GM10248 (cell line): ENCODE measurements around the gene FNIP1.
"Not testable (repeated sequence)": the region's sequence is repeated elsewhere in the genome, so short reads cannot be mapped to it uniquely, and the experiment has no call there.

Source experiments
- CTCF ChIA-PET: fragments of 300-600 bp; sonication (Branson Sonifier 250); formaldehyde crosslinking; extraction: SDS; loops from one replicate; lab custom pipeline; 2021; ENCODE audit warnings: antibody characterized with exemption; lab: Yijun Ruan, JAX
- POLR2A ChIA-PET: fragments of 350-650 bp; sonication (Branson Sonifier 250); formaldehyde crosslinking; extraction: SDS; loops from one replicate; lab custom pipeline; 2020; ENCODE audit warnings: antibody characterized with exemption; lab: Yijun Ruan, JAX
- DNase-seq: peaks from one replicate; pipeline ENCODE4 v3.0.0; 2012; ENCODE audit errors: extremely low spot score
- CTCF ChIP-seq: IDR thresholded peaks from 2 replicates; pipeline ENCODE4 v1.5.1; 2012; ENCODE audit warnings: mild to moderate bottlenecking, low read depth; ENCODE audit errors: extremely low read depth, missing control alignments, control extremely low read depth

The FNIP1 gene

GRCh38 chr5:131685516-131686171 lies 111.2 kb downstream of the FNIP1 start:
- ChIA-PET POLR2A (no interaction called here), CTCF (interaction anchor here (1.0 to 1.3 kb wide), 3 partner anchors 10 to 26 kb away, joined by 3 to 4 read pairs (median 4); no protein-coding TSS in a partner anchor)
- no peak for DNase-seq
- no peak for TF ChIP-seq CTCF

- ChIA-PET POLR2A (no interaction called here), CTCF (no interaction called here)
- DNase-seq = no peak
- no peak for TF ChIP-seq CTCF
Observed at GRCh38 chr5:131684595-131684994, 112.2 kb downstream of the FNIP1 start.

GRCh38 chr5:131684051-131684450 lies 112.8 kb downstream of the FNIP1 start:
- DNase-seq = no peak
- no peak for TF ChIP-seq CTCF
- POLR2A ChIA-PET = no interaction called here
- CTCF ChIA-PET = no interaction called here

DNA sequence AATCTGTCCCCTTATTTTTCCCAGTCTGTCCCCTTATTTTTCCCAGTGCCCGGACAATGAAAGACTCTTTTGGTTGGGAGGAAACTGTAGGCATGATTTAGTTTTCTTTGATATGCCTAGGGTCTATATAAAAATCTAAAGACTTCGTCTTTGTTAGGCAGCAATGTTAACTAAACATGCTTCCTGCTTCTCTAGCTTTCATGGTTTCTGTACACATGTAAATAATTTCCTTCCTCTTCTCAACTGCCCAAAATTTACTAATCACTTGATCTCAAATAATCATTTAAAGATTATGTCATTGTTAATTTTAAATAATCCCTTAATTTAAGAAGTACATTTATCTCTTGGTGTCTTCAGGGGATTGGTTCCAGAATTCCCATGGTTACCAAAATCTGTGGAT lies 114.0 kb downstream of the FNIP1 start:
- no peak for DNase-seq
- no peak for TF ChIP-seq CTCF
- ChIA-PET CTCF (no interaction called here), POLR2A (no interaction called here)

DNA sequence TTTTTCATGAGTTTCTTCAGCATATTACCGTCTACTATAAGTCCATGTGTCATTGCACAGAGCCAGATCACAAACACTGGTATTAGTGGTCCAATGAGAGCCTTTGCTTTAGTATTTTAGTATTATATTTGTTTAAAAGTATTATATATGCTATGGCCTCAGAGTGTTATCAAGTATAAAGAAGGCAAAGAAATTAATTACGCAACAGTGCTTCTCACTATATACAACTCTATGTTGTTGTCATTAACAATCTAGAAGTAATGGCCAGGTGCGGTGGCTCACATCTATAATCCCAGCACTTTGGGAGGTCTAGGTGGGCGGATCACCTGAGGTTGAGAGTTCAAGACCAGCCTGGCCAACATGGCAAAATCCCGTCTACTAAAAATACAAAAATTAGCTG lies 114.6 kb downstream of the FNIP1 start:
- DNase-seq = no peak
- POLR2A ChIA-PET = no interaction called here
- CTCF ChIA-PET = no interaction called here
- no peak for TF ChIP-seq CTCF

DNA sequence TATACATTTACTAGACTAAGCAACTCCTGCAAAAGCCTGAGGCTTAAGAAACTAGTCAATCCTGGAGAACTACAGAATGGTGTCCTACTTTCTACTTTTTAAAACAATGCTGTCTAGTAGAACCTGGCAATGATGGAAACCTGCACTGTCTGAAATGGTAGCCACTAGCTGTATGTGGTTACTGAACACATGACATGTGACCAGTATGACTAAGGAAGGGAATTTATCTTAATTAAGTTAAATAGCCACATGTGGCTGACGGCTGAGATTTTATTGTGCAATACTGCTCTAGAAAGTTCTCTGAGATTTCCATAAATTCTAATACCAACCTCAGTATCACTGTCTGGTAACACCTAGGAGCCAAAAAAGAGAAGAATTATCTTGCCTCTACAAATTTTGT lies 116.9 kb downstream of the FNIP1 start:
- DNase-seq = no peak
- POLR2A ChIA-PET = no interaction called here
- no peak for TF ChIP-seq CTCF
- CTCF ChIA-PET = interaction anchor here (0.9 to 1.5 kb wide), 4 partner anchors 31 to 328 kb away, joined by 3 to 5 read pairs (median 4); no protein-coding TSS in a partner anchor

GRCh38 chr5:131678273-131678672 lies 118.5 kb downstream of the FNIP1 start:
- CTCF ChIA-PET = interaction anchor here (1.4 kb wide), 1 partner anchor 22 kb away, joined by 4 read pairs; no protein-coding TSS in a partner anchor
- POLR2A ChIA-PET, DNase-seq: not testable (repeated sequence)
